Measurements from ENCODE around the gene FHL2. TPM values are rescaled to one million over a fixed set of nuclear protein-coding genes. Genes with fewer than 3 reads are reported as not detected.
A peak's percentile ranks its signal among the peaks of the same experiment; 100 is the strongest.

FHL2 gene
- total RNA-seq, 2 experiments from 2014 or later, result 1.3 to 1.5 TPM

DNA sequence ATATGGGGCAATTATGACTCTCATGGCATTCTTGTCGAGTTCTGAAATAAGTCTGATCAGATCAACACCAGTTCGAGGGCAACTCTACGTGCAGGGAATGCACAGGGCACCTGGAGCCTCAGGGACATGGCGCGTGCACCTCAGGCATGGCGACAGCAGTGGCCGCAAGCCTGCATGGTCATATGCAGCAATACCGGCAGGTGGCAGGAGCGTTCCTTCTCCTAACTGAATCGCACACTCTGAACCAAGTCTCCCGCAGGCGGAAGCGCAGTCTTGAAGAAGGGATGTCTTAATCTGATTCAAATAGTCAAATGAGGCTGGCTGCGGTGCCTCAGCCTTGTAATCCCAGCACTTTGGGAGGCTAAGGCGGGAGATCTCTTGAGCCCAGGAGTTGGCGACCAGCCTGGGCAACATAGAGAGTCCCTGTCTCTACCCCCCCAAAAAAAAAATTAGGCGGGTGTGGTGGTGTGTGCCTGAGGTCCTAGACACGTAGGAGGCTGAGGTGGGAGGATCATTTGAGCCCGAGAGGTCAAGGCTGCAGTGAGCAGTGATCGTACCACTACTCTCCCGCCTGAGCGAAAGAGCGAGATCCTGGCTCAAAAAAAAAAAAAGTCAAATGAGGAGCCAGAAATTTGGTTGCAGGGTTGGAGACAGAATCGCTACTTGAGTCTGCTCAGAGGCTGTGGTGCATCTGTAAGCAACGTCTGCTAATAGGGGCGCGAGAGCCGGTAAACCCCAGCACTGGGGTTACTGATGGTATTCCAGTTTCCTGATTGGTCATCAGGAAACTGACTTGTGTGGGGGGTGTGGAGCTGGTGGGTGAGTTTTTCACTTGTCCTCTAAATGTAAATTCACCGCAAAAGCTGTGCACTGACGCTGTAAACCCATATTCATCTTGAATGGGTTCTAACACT is 28.8 kb downstream of the FHL2 start:
- H3K27me3 Mint-ChIP-seq, result no peaks in the 10 kb centered on the region
- ChIA-PET POLR2A (no interaction called here), CTCF (interaction anchor here (0.6 to 4.0 kb wide), 16 partner anchors 12 to 1212 kb away, joined by 3 to 69 read pairs (median 4); partner anchors contain the start of gene FHL2)
- intact Hi-C loops (cut with micrococcal nuclease), result loop anchor here (1.0 to 10.0 kb wide), 3 partner anchors 151 to 715 kb away; no protein-coding TSS in a partner anchor
- no peaks in the 10 kb centered on the region for H3K36me3 Mint-ChIP-seq
- H3K27ac Mint-ChIP-seq, result no peak overlapping the region
- no peaks in the 10 kb centered on the region for H3K9me3 Mint-ChIP-seq
- peak; percentile 93 for DNase-seq
- H3K4me3 Mint-ChIP-seq, result no peak overlapping the region
- H3K4me1 Mint-ChIP-seq (ENCODE audit: low read depth), result peaks cover 20% of the 10 kb centered on the region

DNA sequence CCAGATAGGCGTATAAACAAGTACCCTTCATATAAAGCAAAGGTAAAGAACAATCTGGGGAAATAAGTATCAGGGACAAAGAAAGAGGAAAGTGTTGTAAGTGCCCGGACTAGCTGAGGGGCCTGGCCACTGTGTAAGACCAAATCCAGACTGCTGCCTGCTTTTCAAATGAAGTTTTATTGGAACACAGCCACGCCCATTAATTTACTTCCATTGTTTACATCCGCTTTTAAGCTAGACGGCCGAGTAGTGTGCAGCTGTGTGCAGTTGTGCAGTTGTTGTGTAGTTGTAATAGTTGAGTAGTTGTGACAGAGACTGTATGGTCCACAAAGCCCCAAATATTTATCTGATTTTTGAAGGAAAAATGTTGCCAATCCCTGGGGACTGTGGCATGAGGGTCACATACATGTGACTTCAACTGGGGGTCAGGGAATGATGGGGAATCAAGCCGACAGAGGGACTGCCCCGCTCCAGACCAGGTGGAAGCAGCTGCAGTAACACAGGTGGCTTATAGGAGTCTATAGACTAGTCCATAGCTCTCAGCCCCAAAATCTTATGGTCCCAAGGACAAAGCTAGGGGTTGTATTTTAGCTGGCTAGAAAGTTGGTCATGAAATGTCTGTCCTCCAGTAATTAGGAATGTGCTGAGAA is 30.0 kb downstream of the FHL2 start:
- Mint-ChIP-seq H3K9me3 (no peaks in the 10 kb centered on the region), H3K36me3 (no peaks in the 10 kb centered on the region), H3K27me3 (no peaks in the 10 kb centered on the region), H3K4me3 (no peak overlapping the region), H3K27ac (no peak overlapping the region), H3K4me1 (ENCODE audit: low read depth) (peaks cover 15% of the 10 kb centered on the region)
- ChIA-PET CTCF (interaction anchor here (0.7 to 4.0 kb wide), 14 partner anchors 9 to 1213 kb away, joined by 3 to 69 read pairs (median 4); partner anchors contain the start of gene FHL2), POLR2A (interaction anchor here (0.6 kb wide), 1 partner anchor 20 kb away, joined by 3 read pairs; no protein-coding TSS in a partner anchor)
- DNase-seq, result no peak
- intact Hi-C loops (cut with micrococcal nuclease), result no loop called here

DNA sequence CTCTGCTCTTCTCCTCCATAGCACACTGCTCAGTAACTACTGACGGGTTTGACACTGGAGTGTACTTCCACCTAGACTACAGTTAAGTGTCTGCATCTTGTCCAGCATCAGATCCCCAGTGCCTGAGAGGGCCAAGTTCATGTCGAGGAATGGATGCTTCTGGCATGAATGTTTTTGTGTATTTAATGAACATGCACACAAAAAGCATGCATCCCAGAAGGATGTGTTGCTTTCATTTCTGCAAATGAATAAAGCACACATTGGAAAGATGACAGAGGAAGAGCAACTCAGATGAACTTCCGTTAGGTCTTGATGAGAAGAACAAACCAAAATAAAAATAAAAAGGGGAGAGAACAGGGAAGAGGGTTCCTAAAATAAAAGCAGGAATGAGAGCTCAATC is 33.6 kb downstream of the FHL2 start:
- Mint-ChIP-seq H3K27ac (no peak overlapping the region), H3K9me3 (no peaks in the 10 kb centered on the region), H3K4me1 (ENCODE audit: low read depth) (peaks cover 21% of the 10 kb centered on the region), H3K36me3 (peaks cover 4% of the 10 kb centered on the region), H3K27me3 (no peaks in the 10 kb centered on the region), H3K4me3 (no peak overlapping the region)
- intact Hi-C loops (cut with micrococcal nuclease), result no loop called here
- DNase-seq, result no peak
- POLR2A ChIA-PET, result no interaction called here
- CTCF ChIA-PET, result no interaction called here

DNA sequence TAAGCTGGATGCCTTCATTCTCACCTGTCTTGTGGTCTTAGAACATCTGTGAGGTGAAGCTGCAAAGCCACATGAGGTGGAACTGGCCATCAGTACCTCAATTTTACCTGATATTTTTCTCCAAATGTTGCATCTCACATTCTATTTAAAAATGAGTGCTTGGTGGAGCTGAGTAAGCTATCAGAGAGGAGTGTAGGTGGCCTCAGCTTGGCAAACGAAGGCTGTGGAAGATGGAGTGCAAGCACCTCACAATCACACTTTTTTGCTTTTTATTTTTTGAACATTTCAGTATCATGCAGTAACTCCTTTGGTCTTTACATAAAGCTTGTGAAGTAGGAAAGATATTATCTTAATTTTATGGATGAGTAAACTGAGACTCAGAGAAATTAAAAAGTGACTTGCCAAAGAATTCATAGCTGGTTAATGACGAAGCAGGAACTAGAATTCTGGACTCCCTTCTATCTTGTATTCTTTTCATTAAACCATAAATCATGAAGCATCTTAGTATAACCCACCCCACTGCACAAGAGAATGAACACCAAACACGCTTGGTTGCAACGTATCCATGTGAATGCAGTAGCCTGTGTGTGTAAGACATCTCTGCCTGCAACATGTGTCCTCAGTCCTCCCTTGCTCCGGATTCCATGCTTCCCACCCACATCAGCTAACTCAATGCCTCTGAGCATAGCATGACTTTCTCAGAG is 34.3 kb downstream of the FHL2 start:
- H3K4me3 Mint-ChIP-seq, result no peak overlapping the region
- POLR2A ChIA-PET, result no interaction called here
- no peaks in the 10 kb centered on the region for H3K9me3 Mint-ChIP-seq
- H3K36me3 Mint-ChIP-seq, result peaks cover 7% of the 10 kb centered on the region
- H3K4me1 Mint-ChIP-seq (ENCODE audit: low read depth), result peaks cover 15% of the 10 kb centered on the region
- H3K27me3 Mint-ChIP-seq, result no peaks in the 10 kb centered on the region
- CTCF ChIA-PET, result interaction anchor here (1.1 kb wide), 1 partner anchor 156 kb away, joined by 3 read pairs; no protein-coding TSS in a partner anchor
- H3K27ac Mint-ChIP-seq, result no peak overlapping the region
- no peak for DNase-seq
- intact Hi-C loops (cut with micrococcal nuclease), result no loop called here

DNA sequence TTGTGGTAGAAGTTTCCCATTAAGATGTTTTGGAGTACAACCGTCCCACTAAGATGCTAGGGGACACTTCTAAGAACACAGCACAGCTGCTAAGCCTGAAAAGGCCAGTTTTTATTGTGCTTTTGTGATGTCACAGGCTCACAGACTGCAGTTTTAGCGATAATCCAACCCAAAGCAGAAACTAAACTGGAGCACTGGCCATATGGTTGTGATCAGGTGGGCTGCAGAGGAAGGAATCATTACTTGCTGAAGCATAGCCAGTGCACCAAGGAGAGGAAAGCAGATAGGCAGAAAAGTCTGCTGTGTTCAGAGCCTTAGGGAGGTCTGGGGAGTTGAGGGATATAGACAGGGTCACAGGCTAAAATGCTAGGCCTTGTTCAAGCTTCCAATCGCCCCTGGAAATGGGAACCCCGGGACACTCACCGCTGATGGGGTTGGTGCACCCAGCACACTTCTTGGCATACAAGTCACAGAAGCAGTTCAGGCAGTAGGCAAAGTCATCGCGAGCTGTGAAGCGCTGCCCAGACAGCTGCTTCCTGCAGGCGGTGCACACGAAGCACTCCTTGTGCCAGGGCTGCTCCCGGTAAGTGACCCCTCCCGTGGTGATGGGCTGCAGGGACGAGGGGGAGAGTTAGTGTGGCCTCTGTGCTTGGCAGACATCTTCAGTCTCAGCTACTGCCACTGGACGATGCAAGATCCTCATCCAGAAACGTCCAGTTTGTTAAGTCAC is 35.8 kb downstream of the FHL2 start:
- H3K4me3 Mint-ChIP-seq, result no peak overlapping the region
- CTCF ChIA-PET, result interaction anchor here (0.5 kb wide), 1 partner anchor 724 kb away, joined by 3 read pairs; no protein-coding TSS in a partner anchor
- H3K4me1 Mint-ChIP-seq (ENCODE audit: low read depth), result peaks cover 15% of the 10 kb centered on the region
- H3K9me3 Mint-ChIP-seq, result no peaks in the 10 kb centered on the region
- POLR2A ChIA-PET, result no interaction called here
- DNase-seq, result no peak
- H3K36me3 Mint-ChIP-seq, result peaks cover 17% of the 10 kb centered on the region
- intact Hi-C loops (cut with micrococcal nuclease), result no loop called here
- no peaks in the 10 kb centered on the region for H3K27me3 Mint-ChIP-seq
- H3K27ac Mint-ChIP-seq, result no peak overlapping the region

DNA sequence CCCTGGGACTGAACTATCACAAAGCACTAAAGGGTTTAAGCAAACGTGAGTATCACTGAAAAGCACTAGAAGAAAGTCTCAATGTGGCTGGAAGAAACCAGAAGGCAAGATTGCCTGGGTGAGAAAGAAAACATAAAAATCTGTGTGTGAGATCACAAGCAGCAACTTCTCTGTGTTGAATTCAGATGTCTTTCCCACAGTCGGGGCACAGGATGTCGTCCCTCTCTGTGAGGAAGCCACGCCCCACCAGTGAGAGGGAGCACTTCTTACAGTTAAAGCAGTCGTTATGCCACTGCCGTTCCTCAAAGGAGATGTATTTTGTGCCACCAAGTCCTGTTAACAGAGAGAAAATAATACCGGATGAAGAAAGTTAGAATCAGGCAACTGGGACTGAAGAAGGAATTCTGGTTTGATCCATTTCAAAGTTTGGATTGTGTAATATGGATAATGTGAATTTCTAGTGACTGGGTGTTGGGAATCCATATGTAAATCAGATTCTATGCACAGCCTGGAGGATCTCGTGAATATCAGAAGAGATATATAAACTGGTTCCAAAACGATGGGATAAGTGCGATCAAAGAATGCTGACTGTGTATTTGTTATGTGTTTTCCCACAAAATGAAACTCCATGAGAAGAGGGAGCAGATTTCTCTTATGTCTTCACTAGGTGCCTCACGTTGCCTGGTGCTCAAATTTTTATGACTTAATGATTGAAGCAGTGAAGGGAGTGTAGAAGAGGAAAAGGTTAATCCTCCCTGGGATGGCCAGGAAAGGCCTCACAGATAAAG is 37.6 kb downstream of the FHL2 start:
- Mint-ChIP-seq H3K36me3 (peaks cover 30% of the 10 kb centered on the region), H3K4me1 (ENCODE audit: low read depth) (peaks cover 15% of the 10 kb centered on the region), H3K27ac (no peak overlapping the region), H3K27me3 (no peaks in the 10 kb centered on the region), H3K4me3 (no peak overlapping the region), H3K9me3 (peaks cover 8% of the 10 kb centered on the region)
- DNase-seq, result peak; percentile 22
- intact Hi-C loops (cut with micrococcal nuclease), result no loop called here
- ChIA-PET POLR2A (no interaction called here), CTCF (no interaction called here)

DNA sequence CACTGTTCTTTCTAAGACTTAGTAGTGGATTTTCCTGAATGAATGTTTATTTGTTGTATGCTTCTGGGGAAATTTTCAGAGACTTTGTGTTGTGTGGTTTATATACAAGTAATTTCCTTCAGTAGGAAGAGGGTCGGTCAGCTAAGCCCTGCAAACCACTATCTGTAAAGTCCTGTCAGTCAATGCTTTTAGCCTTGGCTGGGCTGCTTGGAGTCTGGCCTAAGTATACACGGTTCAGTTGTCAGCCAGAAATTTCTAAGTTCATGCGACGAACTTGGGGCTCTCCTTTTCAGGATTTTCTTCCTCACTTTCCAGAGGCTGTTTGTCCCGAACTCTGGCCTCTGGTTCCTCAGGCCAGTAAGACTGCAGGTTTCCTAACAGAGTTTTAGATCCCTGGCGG is 40.3 kb downstream of the FHL2 start:
- H3K9me3 Mint-ChIP-seq, result peaks cover 16% of the 10 kb centered on the region
- H3K36me3 Mint-ChIP-seq, result peaks cover 48% of the 10 kb centered on the region
- H3K4me3 Mint-ChIP-seq, result no peak overlapping the region
- intact Hi-C loops (cut with micrococcal nuclease), result no loop called here
- no peak overlapping the region for H3K27ac Mint-ChIP-seq
- ChIA-PET POLR2A (no interaction called here), CTCF (interaction anchor here (1.4 kb wide), 1 partner anchor 11 kb away, joined by 4 read pairs; no protein-coding TSS in a partner anchor)
- peaks cover 15% of the 10 kb centered on the region for H3K4me1 Mint-ChIP-seq (ENCODE audit: low read depth)
- DNase-seq, result no peak
- H3K27me3 Mint-ChIP-seq, result no peaks in the 10 kb centered on the region

DNA sequence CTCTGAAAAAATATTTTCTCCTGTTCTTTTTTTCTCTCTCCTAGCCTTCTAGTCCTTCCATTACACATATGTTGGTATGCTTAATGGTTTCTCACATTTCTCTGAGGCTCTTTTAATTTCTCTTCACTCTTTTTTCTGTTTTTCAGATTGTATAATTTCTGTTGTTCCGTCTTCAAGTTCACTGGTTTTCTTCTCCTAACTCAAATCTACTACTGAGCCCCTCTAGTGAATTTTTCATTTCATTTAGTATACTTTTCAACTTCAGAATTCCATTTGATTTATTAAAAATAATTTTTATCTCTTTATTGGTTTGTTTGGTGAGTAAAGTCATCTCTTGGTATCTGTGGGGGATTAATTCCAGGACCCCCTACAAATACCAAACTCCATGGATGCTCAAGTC is 41.7 kb downstream of the FHL2 start:
- Mint-ChIP-seq H3K4me3 (no peak overlapping the region), H3K36me3 (peaks cover 56% of the 10 kb centered on the region), H3K9me3 (peaks cover 16% of the 10 kb centered on the region), H3K27ac (no peak overlapping the region), H3K27me3 (no peaks in the 10 kb centered on the region), H3K4me1 (ENCODE audit: low read depth) (peaks cover 12% of the 10 kb centered on the region)
- ChIA-PET CTCF (interaction anchor here (1.4 kb wide), 1 partner anchor 12 kb away, joined by 4 read pairs; no protein-coding TSS in a partner anchor), POLR2A (no interaction called here)
- intact Hi-C loops (cut with micrococcal nuclease), result no loop called here
- no peak for DNase-seq

DNA sequence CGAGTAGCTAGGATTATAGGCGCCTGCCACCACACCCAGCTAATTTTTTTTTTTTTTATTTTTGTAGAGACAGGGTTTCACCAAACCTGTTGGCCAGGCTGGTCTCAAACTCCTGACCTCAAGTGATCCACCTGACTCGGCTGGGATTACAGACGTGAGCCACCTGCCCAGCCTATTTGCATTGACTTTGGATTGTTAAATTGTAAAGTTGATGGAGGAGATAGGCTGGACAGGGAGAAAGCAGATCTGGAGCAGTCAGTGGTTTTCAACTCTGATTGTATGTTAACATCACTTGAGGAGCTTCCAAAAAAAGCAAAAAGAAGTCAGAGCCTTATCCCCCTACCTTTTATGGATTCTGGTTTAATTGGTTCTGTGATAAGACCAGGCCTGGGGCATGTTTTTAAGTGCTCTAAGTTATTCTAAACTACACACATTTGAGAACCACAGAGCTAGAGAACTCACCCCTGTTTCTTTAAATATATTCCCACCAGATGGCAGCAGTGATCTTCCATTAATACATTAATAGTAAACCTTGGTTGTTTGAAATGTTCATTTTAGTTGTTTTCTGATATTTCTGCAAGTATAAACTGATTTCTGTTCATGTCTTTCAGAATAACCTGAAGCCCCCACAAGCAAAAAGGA is 54.0 kb downstream of the FHL2 start:
- H3K27me3 Mint-ChIP-seq, result no peaks in the 10 kb centered on the region
- no peaks in the 10 kb centered on the region for H3K9me3 Mint-ChIP-seq
- no peak overlapping the region for H3K27ac Mint-ChIP-seq
- no peak for DNase-seq
- H3K4me3 Mint-ChIP-seq, result no peak overlapping the region
- H3K36me3 Mint-ChIP-seq, result peaks cover 43% of the 10 kb centered on the region
- ChIA-PET POLR2A (no interaction called here), CTCF (interaction anchor here (0.6 to 1.6 kb wide), 5 partner anchors 9 to 539 kb away, joined by 3 to 7 read pairs (median 3); partner anchors contain the start of gene TGFBRAP1)
- peaks cover 7% of the 10 kb centered on the region for H3K4me1 Mint-ChIP-seq (ENCODE audit: low read depth)
- intact Hi-C loops (cut with micrococcal nuclease), result no loop called here

DNA sequence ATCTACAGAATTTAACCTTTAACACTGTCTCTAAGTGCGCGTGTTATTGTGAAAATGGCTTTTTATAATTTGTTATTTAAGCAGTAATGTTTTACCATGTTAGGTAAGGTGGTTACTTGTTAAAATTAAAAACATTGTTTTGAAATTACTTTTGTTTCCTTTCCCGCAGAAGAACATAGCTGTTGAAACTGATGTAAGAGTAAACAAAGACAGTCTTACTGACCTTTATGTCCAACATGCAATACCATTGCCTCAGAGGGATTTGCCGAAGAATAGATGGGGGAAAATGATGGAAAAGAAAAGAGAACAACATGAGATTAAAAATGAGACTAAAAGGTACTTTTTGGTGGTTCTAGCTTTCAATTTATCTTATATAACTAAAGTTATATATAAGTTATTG is 59.4 kb downstream of the FHL2 start:
- no peaks in the 10 kb centered on the region for H3K9me3 Mint-ChIP-seq
- no peak for DNase-seq
- peaks cover 33% of the 10 kb centered on the region for H3K4me1 Mint-ChIP-seq (ENCODE audit: low read depth)
- ChIA-PET POLR2A (interaction anchor here (1.8 kb wide), 1 partner anchor 9 kb away, joined by 9 read pairs; the partner anchor contains the start of gene TGFBRAP1), CTCF (interaction anchor here (1.0 to 2.1 kb wide), 3 partner anchors 9 to 56 kb away, joined by 3 to 4 read pairs (median 3); no protein-coding TSS in a partner anchor)
- peaks cover 27% of the 10 kb centered on the region for H3K36me3 Mint-ChIP-seq
- no peaks in the 10 kb centered on the region for H3K27me3 Mint-ChIP-seq
- peak overlapping the region; percentile 95 for H3K4me3 Mint-ChIP-seq
- no peak overlapping the region for H3K27ac Mint-ChIP-seq
- intact Hi-C loops (cut with micrococcal nuclease), result loop anchor here (10.0 kb wide), 2 partner anchors 305 to 405 kb away; partner anchors contain the start of genes MRPS9 and NCK2
